NCI-H748 (cell line): ENCODE measurements around the gene ERG.

ENCODE experiments used
- DNase-seq: peaks from one replicate; lab custom pipeline; 2025; ENCODE audit not compliant: unreplicated experiment; lab: John Stamatoyannopoulos, UW

The ERG gene, protein sequence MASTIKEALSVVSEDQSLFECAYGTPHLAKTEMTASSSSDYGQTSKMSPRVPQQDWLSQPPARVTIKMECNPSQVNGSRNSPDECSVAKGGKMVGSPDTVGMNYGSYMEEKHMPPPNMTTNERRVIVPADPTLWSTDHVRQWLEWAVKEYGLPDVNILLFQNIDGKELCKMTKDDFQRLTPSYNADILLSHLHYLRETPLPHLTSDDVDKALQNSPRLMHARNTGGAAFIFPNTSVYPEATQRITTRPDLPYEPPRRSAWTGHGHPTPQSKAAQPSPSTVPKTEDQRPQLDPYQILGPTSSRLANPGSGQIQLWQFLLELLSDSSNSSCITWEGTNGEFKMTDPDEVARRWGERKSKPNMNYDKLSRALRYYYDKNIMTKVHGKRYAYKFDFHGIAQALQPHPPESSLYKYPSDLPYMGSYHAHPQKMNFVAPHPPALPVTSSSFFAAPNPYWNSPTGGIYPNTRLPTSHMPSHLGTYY

DNA sequence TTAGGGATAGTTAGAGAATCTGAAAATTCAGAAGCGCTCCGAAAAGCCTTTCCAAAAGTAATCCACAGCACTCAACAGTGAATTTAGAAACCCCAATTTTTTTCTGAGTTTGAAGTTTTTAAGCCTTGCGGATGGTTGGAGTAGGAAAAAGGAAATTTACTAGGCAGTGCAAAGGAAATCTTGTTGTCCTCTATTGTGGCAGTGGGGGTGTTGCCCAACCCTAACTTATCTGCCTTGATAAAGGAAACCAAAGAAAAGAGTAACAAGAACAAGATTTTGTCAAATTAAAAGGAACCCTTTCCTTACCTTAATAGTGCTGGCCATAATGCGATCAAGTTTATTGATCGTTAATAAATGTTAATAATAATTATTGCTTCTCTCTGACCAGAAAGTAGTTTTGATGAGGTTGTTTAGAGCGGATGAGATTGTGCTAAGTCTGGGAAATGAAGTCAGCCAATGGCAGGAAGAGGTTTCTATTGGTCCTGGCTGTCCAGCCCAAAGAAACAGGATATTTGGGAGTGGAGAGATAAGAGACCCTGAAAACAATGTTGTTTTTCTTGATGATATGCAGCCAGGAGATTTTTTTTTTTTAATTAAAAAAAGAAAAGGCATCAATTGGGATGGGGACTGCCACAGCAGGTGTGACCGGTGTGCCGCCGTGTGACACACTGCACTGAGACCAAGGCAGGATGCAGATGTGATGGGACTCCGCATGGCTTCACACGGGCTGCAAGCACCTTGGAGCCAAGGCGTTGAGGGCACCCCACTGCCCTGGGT lies at the start of gene ERG:
Gene ERG (minus strand): TSS at position 421 of the 777 bp plus-strand sequence. CDS start 97 bp downstream, at position 324.
- no peak for DNase-seq

- no peak for DNase-seq
Observed at GRCh38 chr21:38544661-38545060, 46.4 kb upstream of the ERG start.

DNA sequence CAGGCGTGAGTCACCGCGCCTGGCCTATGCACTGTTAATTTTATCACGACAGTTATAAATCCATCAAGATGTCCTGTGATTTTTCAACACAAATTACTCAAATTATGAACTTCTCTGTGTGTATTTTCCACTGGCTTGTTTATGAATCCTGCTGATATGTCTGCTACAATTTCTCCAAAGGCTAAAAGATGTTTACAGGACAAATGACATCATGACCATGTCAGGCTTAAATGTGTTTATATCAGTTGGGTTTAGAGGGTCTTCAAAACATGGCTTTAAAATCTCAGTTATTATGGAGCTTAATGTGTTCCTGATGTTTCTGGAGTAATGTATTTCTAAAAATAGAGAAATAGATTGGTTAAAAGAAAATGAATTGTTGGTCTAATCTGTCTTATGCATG lies 44.0 kb upstream of the ERG start:
- no peak for DNase-seq

DNA sequence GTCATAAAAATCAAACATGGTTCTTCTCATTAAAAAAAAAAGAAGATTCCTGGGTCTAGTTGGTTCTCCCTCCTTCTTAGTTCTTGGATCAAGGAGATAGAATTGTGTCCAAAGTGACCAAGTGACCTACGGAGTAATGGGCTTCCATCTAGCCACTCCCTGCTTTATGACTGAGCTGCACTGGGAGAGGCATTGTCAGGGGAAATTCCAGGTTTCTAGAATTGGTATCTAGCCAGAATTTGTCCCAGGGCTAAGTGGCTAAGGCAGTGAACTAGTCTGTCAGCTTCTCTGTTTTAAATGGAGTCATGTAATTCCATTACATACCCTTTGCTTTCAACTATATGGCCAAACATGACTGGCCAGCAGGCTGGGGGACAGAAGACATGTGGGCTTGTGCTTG lies 40.1 kb upstream of the ERG start:
- DNase-seq = no peak

GRCh38 chr21:38534591-38534990 lies 36.3 kb upstream of the ERG start:
- DNase-seq = no peak

- DNase-seq = no peak
Observed at GRCh38 chr21:38533887-38534286, 35.6 kb upstream of the ERG start.

DNA sequence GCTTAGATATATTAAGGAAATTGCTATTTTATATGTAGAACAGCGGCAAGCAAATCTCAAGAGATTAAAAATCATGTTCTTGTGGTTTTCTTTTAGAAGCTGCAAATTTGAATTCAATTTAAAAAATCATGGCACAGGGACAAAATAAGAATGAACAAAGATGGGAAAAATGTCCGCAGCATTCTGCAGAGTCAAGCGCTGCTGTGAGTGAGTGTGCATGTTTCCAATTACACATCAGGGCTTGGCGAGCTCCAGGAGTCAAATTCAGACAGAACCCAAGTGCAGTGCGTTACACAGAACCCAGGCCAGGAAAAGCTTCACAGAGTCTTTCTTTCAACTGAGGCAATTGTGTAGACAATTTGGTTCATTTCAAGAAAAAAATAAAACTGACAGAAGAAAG lies 33.3 kb upstream of the ERG start:
- DNase-seq = no peak

DNA sequence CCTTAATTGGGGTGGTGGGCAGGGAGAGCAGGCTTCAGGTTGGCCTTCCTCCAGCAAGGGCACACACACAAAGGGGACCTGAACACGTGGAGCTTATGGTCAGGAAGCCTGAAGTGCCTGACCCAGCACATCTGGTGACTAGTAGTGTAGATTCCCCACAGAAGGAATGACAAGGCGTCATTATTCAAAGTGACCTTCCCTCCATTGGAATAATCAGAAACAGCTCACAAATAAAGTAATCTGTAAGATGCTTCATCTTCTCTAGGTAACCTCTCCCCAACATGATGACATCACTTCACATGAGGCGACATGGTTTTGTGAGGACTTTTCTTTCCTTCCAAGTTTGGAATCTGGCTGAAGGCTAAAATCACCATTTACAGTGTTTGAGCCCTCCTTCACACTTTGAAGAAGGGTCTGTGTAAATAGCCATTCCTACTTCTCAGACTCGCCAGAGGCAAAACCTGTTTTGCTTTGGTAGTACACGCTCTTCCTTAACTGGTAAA lies 32.8 kb upstream of the ERG start:
- DNase-seq = no peak

GRCh38 chr21:38527737-38528136 lies 29.5 kb upstream of the ERG start:
- DNase-seq = no peak

- DNase-seq = no peak
Observed at GRCh38 chr21:38525454-38525853, 27.2 kb upstream of the ERG start.

GRCh38 chr21:38524168-38525153 lies 26.2 kb upstream of the ERG start:
- peak; percentile 27 for DNase-seq

DNA sequence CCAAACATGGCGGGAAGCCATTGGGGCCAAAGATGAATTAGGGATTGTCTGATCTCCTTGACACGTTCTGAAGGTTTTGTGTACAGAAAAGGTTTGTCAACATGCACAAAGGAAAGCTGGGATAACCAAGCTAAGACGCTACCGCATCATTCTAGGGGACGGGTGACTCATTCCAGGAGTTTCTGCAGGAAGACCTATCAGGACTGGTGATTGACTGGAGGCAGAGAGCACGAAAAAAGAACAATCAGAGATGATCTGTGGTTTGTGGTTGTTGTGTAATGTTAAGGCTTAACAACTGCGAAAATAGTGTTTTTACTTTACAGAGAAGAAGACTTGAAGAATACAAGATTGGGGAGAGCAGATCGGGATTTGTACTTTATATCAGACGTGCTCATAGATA lies 22.2 kb upstream of the ERG start:
- DNase-seq = no peak

- no peak for DNase-seq
Observed at GRCh38 chr21:38511662-38512243, 13.5 kb upstream of the ERG start.

- DNase-seq = no peak
Observed at GRCh38 chr21:38511198-38511597, 12.9 kb upstream of the ERG start.

GRCh38 chr21:38507374-38507942 lies 9.2 kb upstream of the ERG start:
- no peak for DNase-seq

GRCh38 chr21:38506661-38507281 lies 8.5 kb upstream of the ERG start:
- peak; percentile 89 for DNase-seq

DNA sequence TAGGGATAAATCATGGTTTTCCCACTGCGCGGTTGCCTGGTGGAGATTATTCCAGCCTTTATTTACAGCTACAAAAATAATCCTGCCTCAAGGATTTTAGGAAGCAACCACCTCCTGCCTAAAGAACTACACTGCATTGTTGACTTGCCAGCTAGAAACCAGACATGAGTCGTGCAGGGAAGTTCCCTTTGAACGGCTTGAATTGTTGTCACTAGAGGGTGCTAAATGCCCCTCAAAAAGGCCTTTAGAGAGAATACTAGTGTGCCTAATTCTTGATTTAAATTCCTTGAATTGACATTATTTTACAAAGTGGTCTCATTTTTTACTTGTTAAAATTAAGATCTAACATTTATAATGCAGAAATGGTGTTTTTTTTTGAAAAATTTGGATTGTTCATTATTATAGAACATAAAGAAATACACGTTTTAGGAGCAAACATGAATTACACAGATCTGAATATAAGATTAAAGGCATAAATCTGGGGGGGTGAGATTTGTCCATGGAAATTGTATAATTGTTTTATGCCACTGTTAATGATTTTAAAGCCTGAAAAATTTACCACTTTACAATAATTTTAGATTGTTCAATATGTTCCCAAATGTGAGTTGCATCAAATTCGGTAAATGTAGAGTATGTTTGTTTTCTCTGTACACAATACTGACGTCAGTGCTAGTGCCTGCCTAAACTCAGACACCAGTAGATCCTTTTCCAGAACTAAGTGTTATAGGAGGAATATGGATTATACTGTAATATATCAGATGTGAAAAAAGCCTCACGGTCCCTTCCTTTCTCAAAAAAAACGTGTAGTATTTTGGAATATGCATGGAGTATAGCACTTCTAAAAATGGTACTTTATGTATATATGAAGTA lies 7.6 kb upstream of the ERG start:
- DNase-seq = peak; percentile 81

DNA sequence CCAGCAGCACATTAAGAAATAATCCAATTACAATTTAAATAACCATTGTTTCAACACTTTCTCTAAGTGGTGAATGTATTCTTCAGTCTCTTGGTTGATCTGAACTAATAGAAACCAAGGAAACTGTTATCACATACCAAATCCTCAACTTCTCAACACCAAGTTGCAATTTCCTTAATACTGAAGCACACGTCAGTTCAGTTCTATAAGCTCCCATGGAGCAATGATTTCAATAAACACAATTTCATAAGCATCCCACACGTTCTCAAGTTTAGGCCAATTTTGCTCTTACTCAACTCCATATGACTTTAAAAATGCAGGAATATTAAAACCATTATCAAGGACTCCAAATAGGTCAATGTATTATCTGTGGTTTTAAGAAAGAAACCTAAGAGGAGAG lies 5.8 kb upstream of the ERG start:
- DNase-seq = no peak

DNA sequence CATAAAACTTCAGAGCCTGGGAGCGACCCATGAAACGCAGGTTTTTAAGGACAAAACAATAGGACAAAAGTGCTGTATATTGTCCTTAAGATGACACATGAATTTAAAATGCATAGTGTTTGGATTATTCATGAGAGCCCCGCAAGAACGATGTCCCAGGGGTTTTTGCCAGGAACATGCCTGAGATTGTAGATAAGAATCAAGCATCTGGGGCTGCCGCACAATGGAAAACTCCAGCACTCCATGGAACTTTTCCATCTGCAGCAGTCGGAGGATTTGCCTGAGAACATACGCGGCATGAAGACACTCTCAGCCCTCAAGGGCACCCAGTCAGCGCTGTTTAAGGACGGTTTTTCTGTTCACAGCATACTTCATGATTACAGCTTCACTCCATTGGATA lies 5.3 kb upstream of the ERG start:
- DNase-seq = no peak
